GM12873 (cell line): ENCODE data around the gene ABI3BP.

Source experiments
- TF ChIP-seq, protein P1 (sequence below): IDR thresholded peaks from 2 replicates; pipeline ENCODE4 v1.5.1; 2012; ENCODE audit warnings: low read depth, mild to moderate bottlenecking, moderate library complexity, low read length, control low read depth; ENCODE audit not compliant: insufficient read depth; ENCODE audit errors: missing control alignments

The ABI3BP gene

DNA sequence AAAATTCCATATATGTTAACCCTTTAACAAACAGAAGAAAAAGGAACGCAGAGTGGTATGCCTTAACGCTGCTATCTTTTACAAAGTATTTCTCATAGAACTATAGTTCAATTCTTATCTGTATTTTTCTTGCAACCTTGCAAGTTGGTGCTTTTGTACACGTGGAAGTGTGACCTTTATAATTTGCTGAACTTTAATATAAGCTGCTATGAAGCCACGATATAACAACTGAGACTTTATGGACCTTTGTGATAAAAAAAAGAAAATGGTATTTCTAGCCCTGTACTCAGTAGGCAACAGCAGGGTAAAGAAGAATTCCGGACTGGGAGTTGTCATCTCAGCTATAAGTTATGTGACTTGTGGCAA lies 290.3 kb downstream of the ABI3BP start:
- TF ChIP-seq, protein P1, sequence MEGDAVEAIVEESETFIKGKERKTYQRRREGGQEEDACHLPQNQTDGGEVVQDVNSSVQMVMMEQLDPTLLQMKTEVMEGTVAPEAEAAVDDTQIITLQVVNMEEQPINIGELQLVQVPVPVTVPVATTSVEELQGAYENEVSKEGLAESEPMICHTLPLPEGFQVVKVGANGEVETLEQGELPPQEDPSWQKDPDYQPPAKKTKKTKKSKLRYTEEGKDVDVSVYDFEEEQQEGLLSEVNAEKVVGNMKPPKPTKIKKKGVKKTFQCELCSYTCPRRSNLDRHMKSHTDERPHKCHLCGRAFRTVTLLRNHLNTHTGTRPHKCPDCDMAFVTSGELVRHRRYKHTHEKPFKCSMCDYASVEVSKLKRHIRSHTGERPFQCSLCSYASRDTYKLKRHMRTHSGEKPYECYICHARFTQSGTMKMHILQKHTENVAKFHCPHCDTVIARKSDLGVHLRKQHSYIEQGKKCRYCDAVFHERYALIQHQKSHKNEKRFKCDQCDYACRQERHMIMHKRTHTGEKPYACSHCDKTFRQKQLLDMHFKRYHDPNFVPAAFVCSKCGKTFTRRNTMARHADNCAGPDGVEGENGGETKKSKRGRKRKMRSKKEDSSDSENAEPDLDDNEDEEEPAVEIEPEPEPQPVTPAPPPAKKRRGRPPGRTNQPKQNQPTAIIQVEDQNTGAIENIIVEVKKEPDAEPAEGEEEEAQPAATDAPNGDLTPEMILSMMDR, result no peak

DNA sequence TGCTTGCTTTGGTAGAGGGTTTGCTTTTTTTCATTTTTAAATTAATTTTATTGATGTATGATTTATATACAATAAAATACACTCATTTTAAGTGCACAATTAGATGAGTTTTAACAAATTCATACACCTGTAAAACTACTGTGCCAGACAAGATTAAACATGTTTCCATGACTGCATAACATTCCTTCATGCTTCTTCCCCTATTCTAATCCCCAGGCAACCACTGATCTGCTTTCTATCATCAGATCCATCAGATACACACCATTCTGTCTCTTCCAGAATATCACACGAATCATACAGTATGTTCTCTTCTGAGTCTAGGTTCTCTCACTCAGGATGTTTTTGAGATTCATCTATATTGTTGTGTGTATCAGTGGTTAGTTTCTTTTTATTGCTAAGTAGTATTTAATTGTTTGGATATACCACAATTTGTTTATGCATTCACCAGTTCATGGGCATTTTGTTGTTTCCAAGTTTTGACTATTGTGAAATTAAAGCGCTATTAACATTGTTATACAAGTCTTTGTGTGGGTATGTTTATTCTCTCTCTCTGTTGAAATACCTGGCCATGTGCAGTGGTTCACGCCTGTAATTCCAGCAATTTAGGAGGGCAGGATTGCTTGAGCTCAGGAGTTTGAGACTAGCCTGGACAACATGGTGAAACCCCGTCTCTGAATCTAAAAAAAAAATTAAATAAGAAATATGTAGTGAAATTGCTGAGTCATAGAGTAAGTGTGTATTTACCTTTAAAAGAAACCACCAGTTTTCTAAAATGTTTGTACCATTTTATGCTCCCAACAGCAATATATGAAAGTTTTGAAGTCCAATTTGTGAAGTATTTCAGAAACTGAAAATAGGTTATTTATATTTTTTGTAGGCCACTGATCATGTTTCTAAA lies 290.9 kb downstream of the ABI3BP start:
- TF ChIP-seq, protein P1, result no peak

DNA sequence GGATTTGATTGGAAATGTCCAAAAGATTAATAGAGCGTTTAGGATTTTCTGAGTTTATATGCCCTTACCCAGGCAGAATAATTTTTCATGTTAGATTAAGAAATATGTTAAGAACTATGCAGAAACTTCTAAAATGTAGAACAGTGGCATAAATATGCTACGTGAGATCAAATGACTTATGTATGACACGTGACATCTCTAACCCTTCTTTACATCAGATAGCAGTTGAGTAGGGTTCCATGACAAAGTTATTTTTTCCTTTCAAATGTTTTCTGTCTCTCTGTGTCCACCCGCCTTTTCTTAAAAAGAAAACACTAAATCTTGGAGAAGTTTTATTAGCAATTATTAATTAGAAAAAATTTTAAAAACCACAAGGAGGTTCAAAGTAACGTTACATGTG lies 292.5 kb downstream of the ABI3BP start:
- TF ChIP-seq, protein P1, result no peak
